ENCODE data around the gene SHB. TPM values are rescaled to one million over a fixed set of nuclear protein-coding genes. Genes with fewer than 3 reads are reported as not detected.

SHB gene
- total and polyA plus RNA-seq, 10 donors, result 1.2 to 20.5 (median 7.1) TPM

- Histone ChIP-seq H3K27me3 (replicated peaks in 1 of 7) (no peaks in the 10 kb centered on the region), H3K4me1 (peaks cover 0 to 30% (median 10%) of the 10 kb centered on the region in 6 donors), H3K27ac (no peak overlapping the region), H3K4me3 (no peak overlapping the region), H3K9me3 (no peaks in the 10 kb centered on the region), H3K36me3 (peaks cover 0 to 16% (median 0%) of the 10 kb centered on the region in 6 donors)
- peak; percentile 41 for DNase-seq
- intact Hi-C loops (cut with DNase I; ENCODE audit: low total_unique reads), result no loop called here
- TF ChIP-seq POLR2AphosphoS5 (IDR thresholded peaks at IDR 0.05) (no peak), CTCF (IDR thresholded peaks at IDR 0.05 in 8 of 11, conservative IDR thresholded peaks at IDR 0.05 in 3 of 11) (no peak), POLR2A (IDR thresholded peaks at IDR 0.05) (no peak)
- 85 to 93% (median 90%) methylated on average over 9 of the region's 9 CpGs for WGBS, 5 donors
Measured at GRCh38 chr9:37958154-37958553, 110.9 kb downstream of the SHB start.

- H3K36me3 ChIP-seq, result peaks cover 0 to 16% (median 0%) of the 10 kb centered on the region in 6 donors
- no peak for TF ChIP-seq POLR2AphosphoS5 (IDR thresholded peaks at IDR 0.05)
- no peak for TF ChIP-seq POLR2A (IDR thresholded peaks at IDR 0.05)
- TF ChIP-seq CTCF (IDR thresholded peaks at IDR 0.05 in 8 of 11, conservative IDR thresholded peaks at IDR 0.05 in 3 of 11), result no peak
- H3K9me3 ChIP-seq, result no peaks in the 10 kb centered on the region
Measured at GRCh38 chr9:37957664-37957953, 111.4 kb downstream of the SHB start.

GRCh38 chr9:37956904-37957663 is 111.9 kb downstream of the SHB start:
- H3K4me3 ChIP-seq, result no peak overlapping the region
- intact Hi-C loops (cut with DNase I; ENCODE audit: low total_unique reads), result no loop called here

More at GRCh38 chr9:37957664-37957953, 111.4 kb downstream of the SHB start:
- no peak overlapping the region for H3K4me3 ChIP-seq
- no peaks in the 10 kb centered on the region for H3K27me3 ChIP-seq (replicated peaks in 1 of 7)
- WGBS, 5 donors, result 59 to 78% (median 77%) methylated on average over 2 of the region's 2 CpGs
- no peak overlapping the region for H3K27ac ChIP-seq
- intact Hi-C loops (cut with DNase I; ENCODE audit: low total_unique reads), result no loop called here
- peaks cover 0 to 33% (median 10%) of the 10 kb centered on the region in 6 donors for H3K4me1 ChIP-seq
- DNase-seq, result no peak

More at GRCh38 chr9:37956904-37957663, 111.9 kb downstream of the SHB start:
- Histone ChIP-seq H3K27me3 (replicated peaks in 1 of 7) (no peaks in the 10 kb centered on the region), H3K9me3 (no peaks in the 10 kb centered on the region), H3K4me1 (peaks cover 0 to 33% (median 10%) of the 10 kb centered on the region in 6 donors), H3K27ac (no peak overlapping the region), H3K36me3 (peaks cover 0 to 19% (median 0%) of the 10 kb centered on the region in 6 donors)
- DNase-seq, result peak; percentile 53
- TF ChIP-seq CTCF (IDR thresholded peaks at IDR 0.05 in 8 of 11, conservative IDR thresholded peaks at IDR 0.05 in 3 of 11) (no peak), POLR2A (IDR thresholded peaks at IDR 0.05) (no peak), POLR2AphosphoS5 (IDR thresholded peaks at IDR 0.05) (no peak)
- 76 to 90% (median 84%) methylated on average over 13 to 16 of the region's 16 CpGs for WGBS, 5 donors
